ENCODE data around the gene MT2A. TPM values are rescaled to one million over a fixed set of nuclear protein-coding genes. Genes with fewer than 3 reads are reported as not detected.

The MT2A gene
- total and polyA plus RNA-seq, 2 of the 4 experiments (the other 2 are of a cell fraction) = 25.5 to 621 TPM

DNA sequence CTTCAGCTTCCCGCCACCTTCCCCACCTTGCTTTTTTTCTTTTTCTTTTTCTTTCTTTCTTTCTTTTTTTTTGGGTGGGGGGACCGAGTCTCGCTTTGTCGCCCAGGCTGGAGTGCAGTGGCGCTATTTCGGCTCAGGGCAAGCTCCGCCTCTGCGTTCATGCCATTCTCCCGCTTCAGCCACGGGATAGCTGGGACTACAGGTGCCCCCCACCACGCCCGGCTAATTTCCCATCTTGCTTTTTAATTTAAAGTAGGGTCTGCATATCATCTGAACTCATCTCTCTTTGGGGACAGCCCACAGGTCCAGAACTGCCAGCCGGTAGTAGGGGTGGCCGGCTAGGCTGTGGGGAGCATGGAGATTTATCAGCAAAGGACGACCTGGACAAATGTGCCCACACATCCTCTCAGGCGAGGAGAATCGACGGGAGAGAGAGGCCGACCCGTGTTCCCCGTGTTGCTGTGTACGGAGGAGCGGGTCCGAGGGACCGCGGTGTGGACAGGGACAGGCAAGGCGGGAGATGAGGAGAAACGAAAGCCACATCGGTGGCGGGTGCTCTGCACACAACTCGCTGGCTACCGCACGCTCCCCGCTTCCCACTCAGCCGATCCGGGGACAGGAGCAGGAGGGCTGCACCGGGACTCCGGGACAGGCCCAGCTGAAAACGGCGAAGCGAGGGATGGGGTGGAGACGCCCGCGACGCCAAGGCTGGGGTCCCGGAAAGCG lies 26.5 kb downstream of the MT2A start:
- H4K5ac ChIP-seq (ENCODE audit: low read depth, low read length) = no peak overlapping the region
- ATAC-seq (ENCODE audit: low read depth) = no peak
- no peak overlapping the region for H4K91ac ChIP-seq (ENCODE audit: insufficient read depth, low read depth, low read length)
- no peak overlapping the region for H2AK9ac ChIP-seq (replicated peaks; ENCODE audit: low read depth, low read length, poor library complexity)
- dilution Hi-C loops (cut with HindIII; ENCODE audit: low sequenced_read_pairs, unreplicated experiment) = no loop called here
- in situ Hi-C loops (cut with MboI; ENCODE audit: low sequenced_read_pairs) = no loop called here
- H3K18ac ChIP-seq (ENCODE audit: low read depth, low read length) = no peak overlapping the region
- H3K79me1 ChIP-seq (ENCODE audit: low read depth in 1 of 2, low read length in 2 of 2) = no peaks in the 10 kb centered on the region
- intact Hi-C loops (cut with micrococcal nuclease) = no loop called here
- ChIA-PET CTCF (no interaction called here), POLR2A (ENCODE audit: unreplicated experiment) (no interaction called here)
- no peak overlapping the region for H3K14ac ChIP-seq (replicated peaks; ENCODE audit: low read depth, low read length)
- no peak overlapping the region for H3K9ac ChIP-seq (ENCODE audit: low read depth, low read length)
- no peak overlapping the region for H2BK120ac ChIP-seq (ENCODE audit: low read depth, low read length)
- H3K36me3 ChIP-seq (ENCODE audit: control insufficient read depth, insufficient read depth, low read length) = no peaks in the 10 kb centered on the region
- no peaks in the 10 kb centered on the region; the same call in 1 of the 2 replicates for H3K4me1 ChIP-seq (ENCODE audit: control insufficient read depth, insufficient read depth, low read length)
- peak overlapping the region; percentile 28; the same call in 1 of the 2 replicates for H3K4me2 ChIP-seq (ENCODE audit: low read depth, low read length)
- 0 out of 2 replicates have a peak overlapping the region, but pooled peaks have one; percentile 8 for H3K23ac ChIP-seq (ENCODE audit: low read depth, low read length)
- H2AFZ ChIP-seq (replicated peaks; ENCODE audit: low read length, poor library complexity) = no peak overlapping the region
- H2BK5ac ChIP-seq (ENCODE audit: low read depth, low read length, poor library complexity, severe bottlenecking) = no peak overlapping the region
- peaks cover 84% of the 10 kb centered on the region for H3K27me3 ChIP-seq (ENCODE audit: control insufficient read depth, insufficient read depth, low read length)
- no peak overlapping the region for H3K4ac ChIP-seq (ENCODE audit: low read depth, low read length)
- H3K56ac ChIP-seq (ENCODE audit: extremely low read depth, insufficient read depth, low read length) = no peak overlapping the region
- H4K20me1 ChIP-seq (ENCODE audit: insufficient read depth, low read length) = no peaks in the 10 kb centered on the region
- no peak overlapping the region for H2BK15ac ChIP-seq (ENCODE audit: low read depth, low read length)
- no peak for DNase-seq
- H2BK20ac ChIP-seq (ENCODE audit: low read depth, low read length) = no peak overlapping the region
- no peak overlapping the region for H3K27ac ChIP-seq (ENCODE audit: insufficient read depth, low read length)
- BruUV-seq (replicated peaks) = no TSS peak
- 9% methylated on average over 22 of the region's 47 CpGs; no CpG with 5 or more reads in 1 of the 2 experiments for WGBS, 2 experiments (ENCODE audit: extremely low coverage in 2 of 2, insufficient read length in 1 of 2)
- H3K9me3 ChIP-seq (ENCODE audit: control insufficient read depth, insufficient read depth, low read length) = peaks cover 2% of the 10 kb centered on the region; the same call in 1 of the 2 replicates
- no peaks in the 10 kb centered on the region for H3K9me1 ChIP-seq (ENCODE audit: insufficient read depth, low read length)
- no peak overlapping the region for H4K8ac ChIP-seq (ENCODE audit: low read depth in 2 of 2, low read length in 2 of 2)
- no peak overlapping the region for H2AK5ac ChIP-seq (ENCODE audit: low read depth, low read length)
- TF ChIP-seq MXI1 (IDR thresholded peaks at IDR 0.05; ENCODE audit: borderline replicate concordance, low read depth, low read length) (no peak), POLR2A (IDR thresholded peaks at IDR 0.05; ENCODE audit: low read depth, low read length) (no peak), ELK1 (IDR thresholded peaks at IDR 0.05; ENCODE audit: borderline replicate concordance, low read depth, low read length) (no peak), RAD21 (IDR thresholded peaks at IDR 0.05; ENCODE audit: low read length) (no peak), RFX5 (IDR thresholded peaks at IDR 0.05; ENCODE audit: low read depth, low read length) (no peak), MAFK (IDR thresholded peaks at IDR 0.05; ENCODE audit: low read depth, low read length) (no peak), RCOR1 (IDR thresholded peaks at IDR 0.05; ENCODE audit: insufficient replicate concordance, low read length) (no peak), BHLHE40 (IDR thresholded peaks at IDR 0.05; ENCODE audit: low read depth, low read length) (no peak), FOS (IDR thresholded peaks at IDR 0.05; ENCODE audit: low read depth, low read length) (no peak), MAZ (IDR thresholded peaks at IDR 0.05; ENCODE audit: borderline replicate concordance, low read depth, low read length) (no peak), CTCF (conservative IDR thresholded peaks at IDR 0.05; ENCODE audit: low read depth, low read length) (no peak), USF2 (IDR thresholded peaks at IDR 0.05; ENCODE audit: low read depth, low read length) (no peak), SMC3 (IDR thresholded peaks at IDR 0.05; ENCODE audit: low read depth, low read length) (no peak), NFE2L2 (IDR thresholded peaks at IDR 0.05; ENCODE audit: low read depth, low read length) (no peak), CEBPB (IDR thresholded peaks at IDR 0.05; ENCODE audit: low read depth, low read length) (no peak), CHD1 (IDR thresholded peaks at IDR 0.05; ENCODE audit: low read depth, low read length) (no peak)
- peak overlapping the region; percentile 3; the same call in 1 of the 2 replicates for H3K4me3 ChIP-seq (ENCODE audit: insufficient read depth, low read depth, low read length)
